Fibroblast of mammary gland (primary cell): ENCODE results near the gene ARMC3.

Source experiments
- DNase-seq: peaks from one replicate; pipeline ENCODE4 v3.0.0-alpha.2; 2010; ENCODE audit warnings: low read depth
- H3K4me3 ChIP-seq: 2 replicates; pipeline ENCODE4 v1.5.1; 2011; ENCODE audit warnings: low read depth, mild to moderate bottlenecking, low read length, moderate library complexity; ENCODE audit not compliant: control insufficient read depth
- CTCF ChIP-seq: conservative IDR thresholded peaks from 2 replicates; pipeline ENCODE4 v1.5.1; 2011; ENCODE audit warnings: low read depth, low read length, inconsistent platforms; ENCODE audit not compliant: control insufficient read depth, insufficient read depth

ARMC3 gene

DNA sequence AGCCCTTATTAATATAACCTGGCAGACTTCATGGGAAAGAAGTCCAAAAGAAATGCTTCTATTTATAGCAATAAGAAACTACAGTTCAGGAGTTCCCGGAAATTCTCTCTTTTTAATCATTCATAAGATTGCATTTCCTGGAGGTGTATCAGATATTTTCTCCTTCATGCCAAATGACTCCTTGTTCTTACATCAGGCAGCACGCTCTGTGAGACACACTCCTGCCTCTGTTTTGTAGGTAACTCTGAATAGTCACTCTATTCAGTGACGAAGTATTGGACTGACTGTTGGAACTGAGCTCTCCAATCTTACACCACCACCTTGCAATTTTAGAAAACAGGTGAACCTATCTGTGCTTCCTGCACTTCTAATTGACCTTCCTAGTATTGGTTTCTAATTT is 88.8 kb downstream of the ARMC3 start:
- DNase-seq: no peak
- no peak overlapping the region for H3K4me3 ChIP-seq
- no peak for TF ChIP-seq CTCF

GRCh38 chr10:23019633-23020032 is 91.8 kb downstream of the ARMC3 start:
- no peak for TF ChIP-seq CTCF
- H3K4me3 ChIP-seq: no peak overlapping the region
- DNase-seq: no peak

DNA sequence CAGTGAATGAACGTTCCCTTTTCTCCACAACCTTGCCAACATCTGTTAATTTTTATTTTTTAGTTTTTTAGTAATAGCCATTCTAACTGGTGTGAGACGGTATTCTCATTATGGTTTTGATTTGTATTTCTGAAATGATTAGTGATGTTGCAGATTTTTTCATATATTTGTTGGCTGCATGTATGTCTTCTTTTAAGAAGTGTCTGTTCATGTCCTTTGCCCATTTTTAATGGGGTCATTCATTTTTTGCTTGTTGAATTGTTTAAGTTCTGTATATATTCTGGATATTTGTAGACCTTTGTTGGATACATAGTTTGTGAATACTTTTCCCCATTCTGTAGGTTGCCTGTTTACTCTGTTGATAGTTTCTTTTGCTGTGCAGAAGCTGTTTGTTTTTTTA is 93.6 kb downstream of the ARMC3 start:
- DNase-seq: no peak
- no peak for TF ChIP-seq CTCF
- no peak overlapping the region for H3K4me3 ChIP-seq

- DNase-seq: no peak
- no peak for TF ChIP-seq CTCF
- H3K4me3 ChIP-seq: no peak overlapping the region
Observed at GRCh38 chr10:23024002-23024401, 96.1 kb downstream of the ARMC3 start.

DNA sequence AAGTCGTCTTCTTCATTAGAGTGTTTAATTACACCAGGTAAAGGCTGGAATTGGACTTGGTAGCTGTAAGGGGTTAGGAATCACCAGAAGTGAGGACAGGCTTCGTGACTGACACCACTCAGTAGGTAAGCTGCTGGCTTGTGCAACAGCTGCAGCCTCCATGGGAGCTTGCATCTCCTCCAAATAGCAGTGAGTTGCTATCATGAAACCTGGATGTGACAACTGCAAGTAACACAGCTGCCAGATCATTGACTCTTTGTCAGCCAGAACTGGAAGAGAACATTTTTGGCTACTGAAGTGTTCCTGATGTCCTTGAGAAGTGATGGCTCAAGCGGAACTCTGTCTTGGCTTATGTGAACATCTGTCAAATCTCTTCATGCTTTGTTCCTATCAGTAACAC is 103.5 kb downstream of the ARMC3 start:
- DNase-seq: no peak
- TF ChIP-seq CTCF: no peak

GRCh38 chr10:23034790-23035189 is 106.9 kb downstream of the ARMC3 start:
- no peak for DNase-seq
- no peak for TF ChIP-seq CTCF
- no peak overlapping the region for H3K4me3 ChIP-seq

More for the DNA sequence above, 103.5 kb downstream of the ARMC3 start:
- no peak overlapping the region for H3K4me3 ChIP-seq

DNA sequence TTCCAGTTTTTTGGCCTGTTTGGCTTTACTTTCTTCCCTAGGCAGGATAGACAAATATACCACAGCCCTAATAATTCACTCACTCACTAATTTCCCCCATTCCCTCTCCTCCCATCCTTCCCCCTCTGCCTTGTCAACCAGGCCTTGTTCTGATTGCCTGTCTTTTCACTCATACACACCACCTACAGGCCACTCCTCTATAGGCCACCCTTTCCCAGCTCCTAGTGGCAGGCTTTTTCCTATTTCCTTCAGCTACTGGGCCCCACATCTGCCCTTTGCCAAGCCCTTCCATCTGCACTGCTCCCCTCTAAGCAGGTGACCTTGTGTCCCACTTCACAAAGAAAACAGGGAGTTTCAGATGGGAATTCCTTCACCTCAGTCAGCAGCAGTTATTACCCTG is 107.7 kb downstream of the ARMC3 start:
- peak; percentile 11 for DNase-seq
- peak; percentile 38 for TF ChIP-seq CTCF
- no peak overlapping the region for H3K4me3 ChIP-seq
